ENCODE measurements around the gene HORMAD2.
"Not testable (repeated sequence)": the region's sequence is repeated elsewhere in the genome, so short reads cannot be mapped to it uniquely, and the experiment has no call there.

The HORMAD2 gene

DNA sequence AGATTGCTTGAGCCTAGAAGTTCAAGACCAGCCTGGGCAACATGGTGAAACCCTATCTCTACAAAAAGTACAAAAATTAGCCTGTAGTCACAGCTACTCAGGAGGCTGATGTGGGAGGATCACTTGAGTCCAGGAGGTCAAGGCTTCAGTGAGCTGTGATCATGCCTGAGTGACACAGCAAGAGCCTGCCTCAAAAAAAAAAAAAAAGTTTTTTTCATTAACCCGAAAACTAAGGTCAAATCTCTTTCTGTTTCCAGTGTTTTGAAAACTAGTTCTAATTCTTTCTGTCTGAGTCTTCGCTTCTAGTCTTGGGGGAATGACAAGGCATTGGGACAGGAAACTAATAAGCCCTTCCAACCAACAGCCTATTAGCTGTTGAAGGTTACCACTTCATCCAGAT is 108.6 kb downstream of the HORMAD2 start:
- no peaks in the 10 kb centered on the region for H3K9me3 ChIP-seq (ENCODE audit: control insufficient read depth, insufficient read depth, low read length)
- H3K4me1 ChIP-seq (ENCODE audit: insufficient read depth, low read length): peaks cover 38% of the 10 kb centered on the region
- H3K9ac ChIP-seq (ENCODE audit: low read depth, low read length): no peak overlapping the region
- no peaks in the 10 kb centered on the region for H3K36me3 ChIP-seq (ENCODE audit: insufficient read depth, low read length)

- Histone ChIP-seq H3K36me3 (ENCODE audit: insufficient read depth, low read length) (no peaks in the 10 kb centered on the region), H3K9ac (ENCODE audit: low read depth, low read length) (no peak overlapping the region), H3K4me1 (ENCODE audit: insufficient read depth, low read length) (peaks cover 41% of the 10 kb centered on the region), H3K9me3 (ENCODE audit: control insufficient read depth, insufficient read depth, low read length) (no peaks in the 10 kb centered on the region)
Observed at GRCh38 chr22:30190574-30190973, 110.3 kb downstream of the HORMAD2 start.

GRCh38 chr22:30191040-30191701 is 110.9 kb downstream of the HORMAD2 start:
- H3K4me1 ChIP-seq (ENCODE audit: insufficient read depth, low read length): peaks cover 43% of the 10 kb centered on the region
- H3K36me3 ChIP-seq (ENCODE audit: insufficient read depth, low read length): no peaks in the 10 kb centered on the region
- H3K9ac ChIP-seq (ENCODE audit: low read depth, low read length): no peak overlapping the region
- no peaks in the 10 kb centered on the region for H3K9me3 ChIP-seq (ENCODE audit: control insufficient read depth, insufficient read depth, low read length)

GRCh38 chr22:30192427-30192826 is 112.2 kb downstream of the HORMAD2 start:
- peaks cover 45% of the 10 kb centered on the region for H3K4me1 ChIP-seq (ENCODE audit: insufficient read depth, low read length)
- no peaks in the 10 kb centered on the region for H3K36me3 ChIP-seq (ENCODE audit: insufficient read depth, low read length)
- H3K9me3 ChIP-seq (ENCODE audit: control insufficient read depth, insufficient read depth, low read length): no peaks in the 10 kb centered on the region
- no peak overlapping the region for H3K9ac ChIP-seq (ENCODE audit: low read depth, low read length)

DNA sequence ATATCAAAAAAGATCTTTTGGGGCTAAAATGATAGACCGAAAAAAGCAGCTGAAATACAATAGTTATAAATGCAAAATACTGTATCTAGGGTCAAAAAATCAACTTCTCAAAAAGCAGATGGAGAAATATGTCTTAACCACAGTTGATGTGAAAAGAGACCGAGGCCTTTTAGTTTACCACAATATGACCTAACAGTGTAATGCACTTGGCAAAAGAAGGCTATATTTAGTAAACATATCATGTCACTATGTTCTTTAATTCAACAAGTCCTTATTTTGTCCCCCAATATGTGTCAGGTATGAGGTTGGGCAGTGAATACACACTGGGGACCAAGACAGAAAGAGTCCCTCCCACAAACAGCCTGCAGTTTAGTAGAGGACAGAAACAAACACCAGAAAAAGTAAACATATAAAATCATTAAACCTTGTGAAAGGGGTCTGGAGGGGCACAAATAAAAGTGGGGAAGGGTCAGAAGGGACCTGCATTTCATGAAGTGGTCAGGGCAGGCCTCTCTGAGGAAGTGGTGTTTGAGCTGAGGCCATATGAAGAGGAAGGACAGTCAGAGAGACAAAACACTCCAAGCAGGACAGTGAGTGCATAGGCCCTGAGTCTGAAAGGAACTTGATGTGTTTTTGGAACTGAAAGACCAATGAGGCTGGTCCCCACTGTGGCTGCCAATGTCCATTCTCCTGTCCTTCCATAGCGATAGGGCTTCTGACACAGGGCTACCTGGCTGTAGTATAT is 112.9 kb downstream of the HORMAD2 start:
- no peaks in the 10 kb centered on the region for H3K36me3 ChIP-seq (ENCODE audit: insufficient read depth, low read length)
- H3K4me1 ChIP-seq (ENCODE audit: insufficient read depth, low read length): peaks cover 42% of the 10 kb centered on the region
- H3K9ac ChIP-seq (ENCODE audit: low read depth, low read length): no peak overlapping the region
- H3K9me3 ChIP-seq (ENCODE audit: control insufficient read depth, insufficient read depth, low read length): no peaks in the 10 kb centered on the region

- Histone ChIP-seq H3K9me3 (ENCODE audit: control insufficient read depth, insufficient read depth, low read length) (no peaks in the 10 kb centered on the region), H3K4me1 (ENCODE audit: insufficient read depth, low read length) (peaks cover 32% of the 10 kb centered on the region), H3K9ac (ENCODE audit: low read depth, low read length) (peak overlapping the region; percentile 28; the same call in 1 of the 2 replicates), H3K36me3 (ENCODE audit: insufficient read depth, low read length) (no peaks in the 10 kb centered on the region)
Observed at GRCh38 chr22:30195245-30196140, 115.2 kb downstream of the HORMAD2 start.

- peaks cover 32% of the 10 kb centered on the region for H3K4me1 ChIP-seq (ENCODE audit: insufficient read depth, low read length)
- H3K36me3 ChIP-seq (ENCODE audit: insufficient read depth, low read length): no peaks in the 10 kb centered on the region
- H3K9me3 ChIP-seq (ENCODE audit: control insufficient read depth, insufficient read depth, low read length): no peaks in the 10 kb centered on the region
- H3K9ac ChIP-seq (ENCODE audit: low read depth, low read length): peak overlapping the region; percentile 28; the same call in 1 of the 2 replicates
Observed at GRCh38 chr22:30196141-30196879, 116.0 kb downstream of the HORMAD2 start.

DNA sequence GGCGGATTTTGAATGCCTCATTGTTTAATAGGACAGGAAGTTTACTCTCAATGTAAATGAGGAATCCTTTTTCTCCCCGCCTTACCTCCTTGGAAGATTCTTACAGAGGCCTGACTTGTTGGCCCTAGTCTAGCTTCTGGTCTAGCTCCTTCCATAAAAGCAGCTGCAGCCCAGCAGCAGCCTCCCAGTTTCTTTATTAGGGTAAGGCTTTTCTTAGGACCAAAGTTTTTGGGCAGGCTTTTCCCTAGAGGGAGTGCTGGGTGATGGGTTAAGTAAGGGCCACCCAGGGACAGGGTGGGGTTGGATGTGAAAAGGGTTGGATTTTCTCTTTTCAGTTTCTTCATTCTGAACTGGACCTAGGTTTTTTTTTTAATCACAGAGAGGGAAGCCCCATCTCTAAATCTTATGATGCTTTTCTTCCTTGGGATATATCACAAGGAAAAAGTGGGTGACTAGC is 116.6 kb downstream of the HORMAD2 start:
- no peaks in the 10 kb centered on the region; the same call in 1 of the 2 replicates for H3K36me3 ChIP-seq (ENCODE audit: insufficient read depth, low read length)
- H3K4me1 ChIP-seq (ENCODE audit: insufficient read depth, low read length): peaks cover 29% of the 10 kb centered on the region
- H3K9me3 ChIP-seq (ENCODE audit: control insufficient read depth, insufficient read depth, low read length): no peaks in the 10 kb centered on the region
- peak overlapping the region; percentile 28; the same call in 1 of the 2 replicates for H3K9ac ChIP-seq (ENCODE audit: low read depth, low read length)

- H3K9ac ChIP-seq (ENCODE audit: low read depth, low read length): peak overlapping the region; percentile 28; the same call in 1 of the 2 replicates
- no peaks in the 10 kb centered on the region; the same call in 1 of the 2 replicates for H3K36me3 ChIP-seq (ENCODE audit: insufficient read depth, low read length)
- peaks cover 25% of the 10 kb centered on the region for H3K4me1 ChIP-seq (ENCODE audit: insufficient read depth, low read length)
- H3K9me3 ChIP-seq (ENCODE audit: control insufficient read depth, insufficient read depth, low read length): no peaks in the 10 kb centered on the region
Observed at GRCh38 chr22:30197389-30197788, 117.1 kb downstream of the HORMAD2 start.

GRCh38 chr22:30198152-30198825 is 118.0 kb downstream of the HORMAD2 start:
- H3K36me3 ChIP-seq (ENCODE audit: insufficient read depth, low read length): no peaks in the 10 kb centered on the region; the same call in 1 of the 2 replicates
- no peak overlapping the region for H3K9ac ChIP-seq (ENCODE audit: low read depth, low read length)
- no peaks in the 10 kb centered on the region for H3K9me3 ChIP-seq (ENCODE audit: control insufficient read depth, insufficient read depth, low read length)
- H3K4me1 ChIP-seq (ENCODE audit: insufficient read depth, low read length): peaks cover 23% of the 10 kb centered on the region

DNA sequence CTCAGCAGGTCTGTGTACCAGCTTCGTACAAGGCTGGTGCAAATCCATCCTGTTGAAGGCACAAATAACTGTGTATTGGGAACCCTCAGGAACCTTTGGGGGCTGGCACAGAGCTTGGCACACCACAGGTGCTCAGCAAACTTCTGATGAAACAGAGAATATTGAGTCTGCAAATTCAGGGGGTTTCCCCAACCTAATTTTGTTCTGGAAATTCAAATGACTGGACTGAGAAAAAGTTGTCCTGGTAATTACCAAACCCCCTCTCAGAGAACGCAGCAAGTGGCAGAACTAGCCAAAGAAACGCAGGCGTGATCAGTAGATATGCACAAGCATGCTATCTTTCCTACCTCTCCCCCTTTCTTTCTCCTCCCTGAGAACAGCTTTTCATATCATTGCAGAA is 118.7 kb downstream of the HORMAD2 start:
- Histone ChIP-seq H3K9me3 (ENCODE audit: control insufficient read depth, insufficient read depth, low read length) (no peaks in the 10 kb centered on the region), H3K9ac (ENCODE audit: low read depth, low read length) (no peak overlapping the region), H3K4me1 (ENCODE audit: insufficient read depth, low read length) (peaks cover 23% of the 10 kb centered on the region), H3K36me3 (ENCODE audit: insufficient read depth, low read length) (no peaks in the 10 kb centered on the region; the same call in 1 of the 2 replicates)

DNA sequence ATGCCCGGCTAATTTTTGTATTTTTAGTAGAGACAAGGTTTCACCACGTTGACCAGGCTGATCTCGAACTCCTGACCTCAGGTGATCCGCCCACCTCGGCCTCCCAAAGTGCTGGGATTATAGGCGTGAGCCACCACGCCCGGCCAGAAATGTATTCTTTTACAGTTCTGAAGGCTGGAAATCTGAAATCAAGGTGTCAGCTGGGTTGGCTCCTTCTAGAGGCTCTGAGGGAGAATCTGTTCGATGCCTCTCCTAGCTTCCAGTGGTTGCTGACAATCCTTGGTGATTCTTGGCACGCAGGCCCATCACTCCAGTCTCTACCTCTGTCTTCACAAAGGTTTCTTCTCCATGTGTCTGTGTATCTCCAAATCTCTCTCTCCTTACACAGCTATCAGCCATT is 120.6 kb downstream of the HORMAD2 start:
- H3K9ac ChIP-seq (ENCODE audit: low read depth, low read length); H3K9me3 ChIP-seq (ENCODE audit: control insufficient read depth, insufficient read depth, low read length); H3K36me3 ChIP-seq (ENCODE audit: insufficient read depth, low read length): not testable (repeated sequence)
- H3K4me1 ChIP-seq (ENCODE audit: insufficient read depth, low read length): peaks cover 23% of the 10 kb centered on the region

DNA sequence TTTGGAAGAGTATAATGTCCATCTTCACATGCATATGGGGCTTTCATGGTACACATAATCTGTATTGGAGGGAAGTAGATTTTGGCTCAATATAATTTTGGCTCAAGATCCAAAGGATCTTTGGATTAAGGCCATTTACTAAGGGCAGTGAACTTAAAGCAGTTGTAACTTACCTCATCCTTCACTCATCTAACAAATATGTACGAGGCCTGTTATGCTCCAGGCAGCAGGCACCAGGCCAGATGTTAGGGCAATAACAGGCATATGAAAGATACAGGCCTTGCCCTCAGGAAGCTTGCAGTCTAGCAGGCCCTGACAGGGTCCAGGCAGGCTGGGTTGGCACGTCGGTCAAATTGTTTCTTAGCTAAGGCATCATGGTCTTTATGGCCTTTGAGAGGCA is 121.7 kb downstream of the HORMAD2 start:
- Histone ChIP-seq H3K36me3 (ENCODE audit: insufficient read depth, low read length) (no peaks in the 10 kb centered on the region; the same call in 1 of the 2 replicates), H3K9me3 (ENCODE audit: control insufficient read depth, insufficient read depth, low read length) (no peaks in the 10 kb centered on the region), H3K9ac (ENCODE audit: low read depth, low read length) (no peak overlapping the region), H3K4me1 (ENCODE audit: insufficient read depth, low read length) (peaks cover 19% of the 10 kb centered on the region)
